ENCODE results near the gene TANGO2. TPM values are rescaled to one million over a fixed set of nuclear protein-coding genes. Genes with fewer than 3 reads are reported as not detected.

The TANGO2 gene
- total RNA-seq, 1 donor from 2014 or later, result 14.8 TPM

GRCh38 chr22:20090730-20091240, 69.9 kb downstream of the TANGO2 start:
- no peak for DNase-seq (ENCODE audit: low read depth)
- no peak for TF ChIP-seq CTCF (conservative IDR thresholded peaks at IDR 0.05; ENCODE audit: low read depth, low read length)

GRCh38 chr22:20091690-20092476, 71.0 kb downstream of the TANGO2 start:
- no peak overlapping the region for H3K4me3 ChIP-seq (ENCODE audit: low read depth, low read length)
- no peak for DNase-seq (ENCODE audit: low read depth)
- no peak for TF ChIP-seq CTCF (conservative IDR thresholded peaks at IDR 0.05; ENCODE audit: low read depth, low read length)

More at GRCh38 chr22:20090730-20091240, 69.9 kb downstream of the TANGO2 start:
- H3K4me3 ChIP-seq (ENCODE audit: low read depth, low read length), result no peak overlapping the region

- no peak for TF ChIP-seq CTCF (conservative IDR thresholded peaks at IDR 0.05; ENCODE audit: low read depth, low read length)
- no peak overlapping the region for H3K4me3 ChIP-seq (ENCODE audit: low read depth, low read length)
- no peak for DNase-seq (ENCODE audit: low read depth)
Measured at GRCh38 chr22:20092477-20092854, 71.6 kb downstream of the TANGO2 start.

- TF ChIP-seq CTCF (conservative IDR thresholded peaks at IDR 0.05; ENCODE audit: low read depth, low read length), result no peak
- H3K4me3 ChIP-seq (ENCODE audit: low read depth, low read length), result no peak overlapping the region
- DNase-seq (ENCODE audit: low read depth), result no peak
Measured at GRCh38 chr22:20093418-20094196, 72.7 kb downstream of the TANGO2 start.

GRCh38 chr22:20094197-20094807, 73.4 kb downstream of the TANGO2 start:
- TF ChIP-seq CTCF (conservative IDR thresholded peaks at IDR 0.05; ENCODE audit: low read depth, low read length), result no peak
- no peak for DNase-seq (ENCODE audit: low read depth)
- no peak overlapping the region for H3K4me3 ChIP-seq (ENCODE audit: low read depth, low read length)

- H3K4me3 ChIP-seq (ENCODE audit: low read depth, low read length), result no peak overlapping the region
- no peak for TF ChIP-seq CTCF (conservative IDR thresholded peaks at IDR 0.05; ENCODE audit: low read depth, low read length)
- DNase-seq (ENCODE audit: low read depth), result no peak
Measured at GRCh38 chr22:20095521-20095920, 74.6 kb downstream of the TANGO2 start.
